Right lobe of liver (tissue), 6 donors: Measurements from ENCODE around the gene B4GALT5. TPM values are rescaled to one million over a fixed set of nuclear protein-coding genes. Genes with fewer than 3 reads are reported as not detected.

ENCODE experiments used
- ATAC-seq, 4 donors: fragments of 200-7000 bp; cut with Tn5 transposase; one replicate each; pipeline ENCODE4 v1.9.1; 2020; ENCODE audit warnings: mild to moderate bottlenecking in 4 of 4, moderate library complexity in 4 of 4
- DNase-seq, 3 donors: peaks; one replicate each; pipeline ENCODE4 v3.0.0-alpha.2; 2020
- H3K27ac ChIP-seq, 3 donors: fragments of 200-600 bp; one replicate each; pipeline ENCODE4 v1.8.0; 2022
- H3K27me3 ChIP-seq, 2 donors: fragments of 200-600 bp; one replicate each; pipeline ENCODE4 v1.8.0; 2022
- H3K36me3 ChIP-seq, 4 donors: fragments of 200-600 bp; sonication (generic) in 1 of 4; one replicate each; pipeline versions ENCODE4 v1.5.1 to v1.8.0; 2017 to 2022; ENCODE audit warnings: control low read depth in 1 of 4
- H3K4me1 ChIP-seq, 4 donors: fragments of 200-600 bp; sonication (generic) in 1 of 4; one replicate each; pipeline versions ENCODE4 v1.5.1 to v1.8.0; 2017 to 2022; ENCODE audit warnings: control low read depth in 1 of 4
- H3K4me3 ChIP-seq, 3 donors: fragments of 200-600 bp; one replicate each; pipeline ENCODE4 v1.8.0; 2022
- H3K9me3 ChIP-seq, 4 donors: fragments of 200-600 bp; sonication (generic) in 1 of 4; one replicate each; pipeline versions ENCODE4 v1.5.1 to v1.8.0; 2017 to 2022; ENCODE audit warnings: control low read depth in 1 of 4
- CTCF ChIP-seq, 4 donors: fragments of 200-600 bp in 3 of 4; fragments of 450-650 bp in 1 of 4; IDR thresholded peaks; one replicate each; pipeline versions ENCODE4 v1.5.1 to v1.8.0; 2016 to 2022; ENCODE audit warnings: antibody characterized with exemption in 4 of 4, mild to moderate bottlenecking in 2 of 4
- POLR2A ChIP-seq: fragments of 450-650 bp; IDR thresholded peaks from one replicate; pipeline ENCODE4 v1.6.1; 2017; ENCODE audit warnings: antibody characterized with exemption, mild to moderate bottlenecking
- WGBS: methylation state at CpG from one replicate; pipeline ENCODE4 v1.1.6; 2018; ENCODE audit warnings: low coverage, low lambda C conversion rate; ENCODE audit not compliant: insufficient coverage; ENCODE audit errors: missing lambda C conversion rate; 5-methylcytosine and 5-hydroxymethylcytosine counted together
- intact Hi-C, 2 donors: fragments of 100-400 bp; cut with DNase I; formaldehyde crosslinking; loops; one replicate each; pipeline versions ENCODE4 v1.11.2 to v1.14.1; 2022
- total RNA-seq, 6 experiments: library from RNA; depleted of rRNA in 2 of 6; stranded (reverse); fragments of >200 nt in 2 of 6; fragmentation: NEBNext Ultra II Directional in 3 of 6; extraction: Animal tissue kit (Norgen Biotek cat#: 25700) in 3 of 6; gene quantifications; one replicate each; pipeline versions ENCODE4 v1.1.0 to v1.2.4, GENCODE V29; 2016 to 2023
- donor health status: DM: no; HTN: yes; CAD: no.
- donor health status: DM: no; HTN: no; CAD: no.
- donor health status: DM: no; HTN: no; CAD: no.
- donor health status: DM: no; HTN: yes; CAD: no.
- donor health status: DM: no; HTN: yes; CAD: no.

B4GALT5 gene
- total RNA-seq, 6 experiments from 2014 or later, result 9.5 to 32.6 (median 15.5) TPM

- DNase-seq, result no peak
- ATAC-seq, result peak in 3 of 4 donors; percentile 15 to 39 (median 32)
- H3K9me3 ChIP-seq, result no peaks in the 10 kb centered on the region
- no peak overlapping the region for H3K4me3 ChIP-seq
- no peak for TF ChIP-seq POLR2A
- WGBS, result 43% methylated on average over 6 of the region's 8 CpGs
- intact Hi-C loops, result loop anchor here in 1 of 2 donors (10.0 kb wide), 1 partner anchor 67 kb away; no protein-coding TSS in a partner anchor
- H3K4me1 ChIP-seq, result peaks cover 4 to 84% (median 35%) of the 10 kb centered on the region in 4 donors
- no peak overlapping the region for H3K27ac ChIP-seq
- H3K36me3 ChIP-seq, result no peaks in the 10 kb centered on the region
- H3K27me3 ChIP-seq, result no peaks in the 10 kb centered on the region
Measured at GRCh38 chr20:49682278-49682677, 31.4 kb downstream of the B4GALT5 start.

GRCh38 chr20:49681850-49682216 lies 31.8 kb downstream of the B4GALT5 start:
- DNase-seq (no peak), ATAC-seq (no peak)
- intact Hi-C loops, result loop anchor here in 1 of 2 donors (10.0 kb wide), 1 partner anchor 67 kb away; no protein-coding TSS in a partner anchor
- 92% methylated on average over 3 of the region's 3 CpGs for WGBS
- Histone ChIP-seq H3K4me1 (peaks cover 4 to 84% (median 35%) of the 10 kb centered on the region in 4 donors), H3K27me3 (no peaks in the 10 kb centered on the region), H3K4me3 (no peak overlapping the region), H3K27ac (no peak overlapping the region), H3K36me3 (no peaks in the 10 kb centered on the region), H3K9me3 (no peaks in the 10 kb centered on the region)
- TF ChIP-seq CTCF (IDR thresholded peaks at IDR 0.05), result no peak
- TF ChIP-seq POLR2A, result no peak

GRCh38 chr20:49680484-49680883 lies 33.2 kb downstream of the B4GALT5 start:
- TF ChIP-seq POLR2A (no peak), CTCF (IDR thresholded peaks at IDR 0.05) (no peak)

GRCh38 chr20:49679634-49680033 lies 34.0 kb downstream of the B4GALT5 start:
- 92% methylated on average over 1 of the region's 1 CpG for WGBS
- Histone ChIP-seq H3K4me3 (no peak overlapping the region), H3K27me3 (no peaks in the 10 kb centered on the region), H3K27ac (peak overlapping the region in 2 of 3 donors; percentile 73 to 75), H3K9me3 (no peaks in the 10 kb centered on the region), H3K36me3 (no peaks in the 10 kb centered on the region), H3K4me1 (peaks cover 4 to 85% (median 33%) of the 10 kb centered on the region in 4 donors)
- DNase-seq, result no peak
- ATAC-seq, result no peak
- TF ChIP-seq CTCF (IDR thresholded peaks at IDR 0.05) (no peak), POLR2A (no peak)
- intact Hi-C loops, result loop anchor here in 1 of 2 donors (10.0 kb wide), 1 partner anchor 65 kb away; no protein-coding TSS in a partner anchor

More at GRCh38 chr20:49680484-49680883, 33.2 kb downstream of the B4GALT5 start:
- Histone ChIP-seq H3K4me3 (no peak overlapping the region), H3K9me3 (no peaks in the 10 kb centered on the region), H3K27me3 (no peaks in the 10 kb centered on the region), H3K36me3 (no peaks in the 10 kb centered on the region), H3K27ac (peak overlapping the region; percentile 12 to 75 (median 73)), H3K4me1 (peaks cover 4 to 84% (median 35%) of the 10 kb centered on the region in 4 donors)
- 20% methylated on average over 6 of the region's 6 CpGs for WGBS
- ATAC-seq (no peak), DNase-seq (no peak)
- intact Hi-C loops, result loop anchor here in 1 of 2 donors (10.0 kb wide), 1 partner anchor 66 kb away; no protein-coding TSS in a partner anchor
